Endothelial cell of umbilical vein (primary cell): ENCODE results near the gene STXBP5. TPM values are rescaled to one million over a fixed set of nuclear protein-coding genes. Genes with fewer than 3 reads are reported as not detected.

Source experiments
- BruUV-seq: library from RNA; stranded (reverse); fragments of 400-500 nt; replicated peaks from 2 replicates; lab custom pipeline; 2021; lab: Mats Ljungman, UMichigan
- CTCF ChIA-PET: fragments of 300-600, 350-600 bp; sonication (Branson Sonifier 250); formaldehyde crosslinking; loops from one replicate; lab custom pipeline; 2021; ENCODE audit warnings: antibody characterized with exemption, inconsistent platforms; lab: Charles Lee
- POLR2A ChIA-PET: fragments of 300-600, 350-600 bp; sonication (Branson Sonifier 250); formaldehyde crosslinking; loops from one replicate; lab custom pipeline; 2021; ENCODE audit warnings: antibody characterized with exemption, inconsistent platforms; lab: Charles Lee
- DNase-seq: peaks from one replicate; pipeline ENCODE4 v3.0.0-alpha.2; 2011; ENCODE audit warnings: low read depth, low spot score
- FAIRE-seq: peaks from 2 replicates; lab custom pipeline; 2011; peaks lifted over from hg19 to GRCh38; lab: Jason Lieb, UNC
- H2AFZ ChIP-seq: 2 replicates; pipeline ENCODE4 v1.6.0; 2012; ENCODE audit warnings: low read depth, low read length, control low read depth, inconsistent platforms
- H3K27ac ChIP-seq: 2 replicates; pipeline ENCODE4 v1.5.1; 2011; ENCODE audit warnings: low read depth, mild to moderate bottlenecking, control low read depth, low read length, moderate library complexity; ENCODE audit not compliant: insufficient read depth
- H3K27me3 ChIP-seq, 2 experiments: 2 replicates each; pipeline versions ENCODE4 v1.6.0 to v1.6.1; 2011; ENCODE audit warnings: low read length in 2 of 2, mixed read lengths in 1 of 2; ENCODE audit not compliant: control insufficient read depth in 2 of 2, insufficient read depth in 2 of 2
- H3K36me3 ChIP-seq, 2 experiments: 2 replicates in 1 of 2; 3 replicates in 1 of 2; pipeline ENCODE4 v1.5.1; 2011; ENCODE audit warnings: low read length in 2 of 2, mild to moderate bottlenecking in 1 of 2, moderate library complexity in 1 of 2; ENCODE audit not compliant: control insufficient read depth in 2 of 2, insufficient read depth in 2 of 2; ENCODE audit errors: extremely low read depth in 1 of 2
- H3K4me1 ChIP-seq: 3 replicates; pipeline ENCODE4 v1.5.1; 2011; ENCODE audit warnings: mild to moderate bottlenecking, low read length; ENCODE audit not compliant: control insufficient read depth, insufficient read depth; ENCODE audit errors: extremely low read depth
- H3K4me2 ChIP-seq: 2 replicates; pipeline ENCODE4 v1.6.1; 2011; ENCODE audit warnings: low read length, control low read depth, mixed read lengths; ENCODE audit not compliant: insufficient read depth
- H3K4me3 ChIP-seq, 3 experiments: fragments of 200-600 bp in 1 of 3; sonication (generic), shearing (Covaris generic) in 1 of 3; replicated peaks in 1 of 3; 2 replicates each; pipeline ENCODE4 v1.5.1; 2011 to 2016; ENCODE audit warnings: control low read depth in 3 of 3, low read length in 3 of 3, mild to moderate bottlenecking in 2 of 3, inconsistent platforms in 1 of 3, low read depth in 1 of 3, moderate library complexity in 1 of 3; ENCODE audit not compliant: insufficient read depth in 1 of 3
- H3K79me2 ChIP-seq: 2 replicates; pipeline ENCODE4 v1.6.0; 2012; ENCODE audit warnings: low read length, inconsistent platforms; ENCODE audit not compliant: control insufficient read depth, insufficient read depth
- H3K9ac ChIP-seq: replicated peaks from 2 replicates; pipeline ENCODE3; 2011; ENCODE audit warnings: low read length, control low read depth; ENCODE audit not compliant: insufficient read depth; ENCODE audit errors: extremely low read depth
- H3K9me1 ChIP-seq: replicated peaks from 3 replicates; pipeline ENCODE4 v1.6.0; 2011; ENCODE audit warnings: mild to moderate bottlenecking, low read length; ENCODE audit not compliant: control insufficient read depth, insufficient read depth; ENCODE audit errors: extremely low read depth
- H3K9me3 ChIP-seq: replicated peaks from 2 replicates; pipeline ENCODE4 v1.5.1; 2012; ENCODE audit warnings: low read length, inconsistent platforms; ENCODE audit not compliant: control insufficient read depth, insufficient read depth
- H4K20me1 ChIP-seq: replicated peaks from 2 replicates; pipeline ENCODE3; 2011; ENCODE audit warnings: mild to moderate bottlenecking, low read length; ENCODE audit not compliant: control insufficient read depth, insufficient read depth; ENCODE audit errors: extremely low read depth
- EZH2 ChIP-seq: IDR thresholded peaks from 2 replicates; pipeline ENCODE4 v1.6.1; 2012; ENCODE audit warnings: borderline replicate concordance, low read depth, mild to moderate bottlenecking, moderate library complexity, low read length, inconsistent platforms; ENCODE audit not compliant: severe bottlenecking
- FOS ChIP-seq: IDR thresholded peaks from 2 replicates; pipeline ENCODE4 v1.6.1; 2011; ENCODE audit warnings: mild to moderate bottlenecking, low read length, moderate library complexity, borderline replicate concordance; ENCODE audit not compliant: insufficient read depth
- GATA2 ChIP-seq: IDR thresholded peaks from 2 replicates; pipeline ENCODE4 v1.7.0; 2011; ENCODE audit warnings: low read depth, mild to moderate bottlenecking, moderate library complexity, mixed read lengths, low read length; ENCODE audit not compliant: insufficient read length, insufficient read depth
- JUN ChIP-seq: IDR thresholded peaks from 2 replicates; pipeline ENCODE4 v1.6.1; 2011; ENCODE audit warnings: borderline replicate concordance, low read depth; ENCODE audit not compliant: insufficient read length, insufficient read depth
- MYC ChIP-seq: IDR thresholded peaks from one replicate; pipeline ENCODE4 v1.6.1; 2011; ENCODE audit warnings: mild to moderate bottlenecking, low read depth, low read length
- POLR2A ChIP-seq: IDR thresholded peaks from 2 replicates; pipeline ENCODE4 v1.6.1; 2012; ENCODE audit warnings: low read depth, mild to moderate bottlenecking, control low read depth, low read length
- POLR2AphosphoS5 ChIP-seq: IDR thresholded peaks from 2 replicates; pipeline ENCODE4 v1.6.1; 2012; ENCODE audit warnings: low read depth, mild to moderate bottlenecking, control low read depth, low read length, moderate library complexity; ENCODE audit not compliant: insufficient read depth
- dilution Hi-C: fragments of 300-500 bp; cut with MboI; formaldehyde crosslinking; loops from one replicate; pipeline ENCODE4 v1.15.0; 2019; ENCODE audit warnings: low sequenced_read_pairs; ENCODE audit not compliant: extremely low pct_ligation_motif_present
- intact Hi-C: fragments of 100-400 bp; cut with micrococcal nuclease; formaldehyde crosslinking; loops from one replicate; pipeline ENCODE4 v1.10.0; 2022
- polyA plus RNA-seq, 4 experiments: library from polyadenylated mRNA; depleted of rRNA in 3 of 4; stranded (reverse) in 3 of 4; unstranded in 1 of 4; fragments of >200 nt; gene quantifications; 2 replicates each; pipeline versions ENCODE4 v1.2.1 to v1.2.3, GENCODE V29; 2011 to 2012; ENCODE audit warnings: missing spikeins in 1 of 4
- total RNA-seq: library from RNA; stranded (reverse); gene quantifications from 2 replicates; pipeline ENCODE4 v1.2.3, GENCODE V29; 2021
- TF ChIP-seq, protein P1 (sequence below): IDR thresholded peaks from 2 replicates; pipeline ENCODE4 v1.6.1; 2011; ENCODE audit not compliant: insufficient read depth, insufficient read length

The STXBP5 gene
- total and polyA plus RNA-seq, 2 donors (not counting 3 experiments of a cell fraction or from before 2014, with no cell fraction given), result 7.1 to 21.8 TPM

DNA sequence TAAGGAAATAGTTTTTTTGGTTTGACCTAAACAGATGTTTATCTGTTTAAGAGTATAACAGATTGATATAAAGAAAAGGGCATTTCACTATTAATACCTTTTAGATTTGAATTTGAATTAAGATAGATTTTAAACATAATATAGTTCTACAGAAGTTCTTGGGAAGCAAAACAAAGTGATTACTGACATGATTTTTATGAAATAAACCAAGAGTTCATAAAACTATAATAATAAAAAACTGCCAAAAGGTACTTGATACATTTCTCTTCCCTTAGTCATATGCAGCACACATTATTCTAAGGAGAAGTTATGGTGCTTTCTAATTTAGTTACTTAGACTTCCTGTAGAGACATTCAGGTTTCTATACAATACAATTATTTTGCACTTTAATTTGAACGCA, 9.6 kb downstream of the STXBP5 start:
- intact Hi-C loops (no loop called here), dilution Hi-C loops (no loop called here)
- Histone ChIP-seq H3K9ac (no peak overlapping the region), H4K20me1 (no peaks in the 10 kb centered on the region), H2AFZ (no peak overlapping the region), H3K4me3 (no peak overlapping the region), H3K27me3 (no peaks in the 10 kb centered on the region), H3K9me3 (no peaks in the 10 kb centered on the region), H3K9me1 (no peaks in the 10 kb centered on the region), H3K79me2 (peaks cover 24% of the 10 kb centered on the region), H3K27ac (no peak overlapping the region), H3K36me3 (no peaks in the 10 kb centered on the region), H3K4me1 (no peaks in the 10 kb centered on the region), H3K4me2 (no peak overlapping the region)
- TF ChIP-seq, protein P1, sequence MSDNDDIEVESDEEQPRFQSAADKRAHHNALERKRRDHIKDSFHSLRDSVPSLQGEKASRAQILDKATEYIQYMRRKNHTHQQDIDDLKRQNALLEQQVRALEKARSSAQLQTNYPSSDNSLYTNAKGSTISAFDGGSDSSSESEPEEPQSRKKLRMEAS, result no peak
- no peak for TF ChIP-seq EZH2
- no peak for TF ChIP-seq GATA2
- no peak for TF ChIP-seq FOS
- TF ChIP-seq MYC, result no peak
- no peak for TF ChIP-seq JUN
- no peak for TF ChIP-seq POLR2AphosphoS5
- no peak for TF ChIP-seq POLR2A
- BruUV-seq, result no TSS peak
- ChIA-PET POLR2A (no interaction called here), CTCF (no interaction called here)
- DNase-seq (no peak), FAIRE-seq (no peak)
